C1 segment of cervical spinal cord (tissue), 14 donors: ENCODE data around the gene CASKIN2.

Experiments
- DNase-seq, 14 donors: peaks; one replicate each; lab custom pipeline; 2025; lab: John Stamatoyannopoulos, UW

The CASKIN2 gene

GRCh38 chr17:75546181-75546580, 30.8 kb upstream of the CASKIN2 start:
- DNase-seq: no peak

- DNase-seq: no peak
Measured at GRCh38 chr17:75544250-75544649, 28.9 kb upstream of the CASKIN2 start.

GRCh38 chr17:75542728-75543336, 27.5 kb upstream of the CASKIN2 start:
- DNase-seq: no peak

GRCh38 chr17:75542229-75542628, 26.9 kb upstream of the CASKIN2 start:
- no peak for DNase-seq

GRCh38 chr17:75540923-75541503, 25.7 kb upstream of the CASKIN2 start:
- no peak for DNase-seq

GRCh38 chr17:75539967-75540729, 24.8 kb upstream of the CASKIN2 start:
- DNase-seq: no peak

GRCh38 chr17:75536366-75536765, 21.0 kb upstream of the CASKIN2 start:
- DNase-seq: no peak

- DNase-seq: no peak
Measured at GRCh38 chr17:75535871-75536270, 20.5 kb upstream of the CASKIN2 start.

GRCh38 chr17:75535119-75535537, 19.8 kb upstream of the CASKIN2 start:
- no peak for DNase-seq

GRCh38 chr17:75531721-75532072, 16.4 kb upstream of the CASKIN2 start:
- no peak for DNase-seq

GRCh38 chr17:75530837-75531720, 15.7 kb upstream of the CASKIN2 start:
- no peak for DNase-seq

- DNase-seq: no peak
Measured at GRCh38 chr17:75526555-75527270, 11.4 kb upstream of the CASKIN2 start.

GRCh38 chr17:75525806-75526554, 10.6 kb upstream of the CASKIN2 start:
- DNase-seq: no peak

GRCh38 chr17:75524970-75525805, 9.9 kb upstream of the CASKIN2 start, which contains the start of gene LLGL2:
TSS of gene LLGL2 (plus strand) at chr17:75525697. CDS start at chr17:75543427, 17,730 bp downstream.
- peak in 6 of 14 donors; percentile 23 to 66 (median 46) for DNase-seq

GRCh38 chr17:75524269-75524969, 9.1 kb upstream of the CASKIN2 start:
- no peak for DNase-seq

- no peak for DNase-seq
Measured at GRCh38 chr17:75523647-75524046, 8.3 kb upstream of the CASKIN2 start.

GRCh38 chr17:75521951-75522727, 6.8 kb upstream of the CASKIN2 start:
- DNase-seq: no peak

- DNase-seq: no peak
Measured at GRCh38 chr17:75521290-75521689, 6.0 kb upstream of the CASKIN2 start.
